HepG2 (cell line): Measurements from ENCODE around the gene VWA2. TPM values are rescaled to one million over a fixed set of nuclear protein-coding genes. Genes with fewer than 3 reads are reported as not detected.

Source experiments
- ATAC-seq: fragments of 200-7000 bp; cut with Tn5 transposase; 3 replicates; pipeline ENCODE4 v1.9.1; 2020; ENCODE audit warnings: mild to moderate bottlenecking, moderate library complexity
- BruUV-seq: library from RNA; stranded (reverse); fragments of 400-500 nt; replicated peaks from 2 replicates; lab custom pipeline; 2021; lab: Mats Ljungman, UMichigan
- CTCF ChIA-PET: fragments of 300-600 bp; formaldehyde crosslinking; extraction: SDS; loops from one replicate; lab custom pipeline; 2021; ENCODE audit warnings: low total read pairs, inconsistent platforms, low intra/inter-chr PET ratio; lab: Yijun Ruan, JAX
- POLR2A ChIA-PET: fragments of 350-600 bp; sonication (Branson Sonifier 250); formaldehyde crosslinking; loops from one replicate; lab custom pipeline; 2020; ENCODE audit warnings: antibody characterized with exemption, inconsistent platforms; lab: Yijun Ruan, JAX
- DNase-seq: peaks from one replicate; pipeline ENCODE4 v3.0.0-alpha.2; 2015; ENCODE audit warnings: low spot score
- FAIRE-seq: peaks from 3 replicates; lab custom pipeline; 2011; peaks lifted over from hg19 to GRCh38; lab: Jason Lieb, UNC
- H2AFZ ChIP-seq: one replicate; pipeline ENCODE4 v1.6.1; 2011; ENCODE audit warnings: low read length, inconsistent platforms
- H3K27ac ChIP-seq: fragments of 300-600 bp; 3 replicates; pipeline ENCODE4 v1.8.0; 2011; ENCODE audit warnings: mixed run types, mild to moderate bottlenecking, mixed read lengths, low read length, inconsistent platforms; ENCODE audit not compliant: insufficient read depth; ENCODE audit errors: extremely low read length
- H3K27me3 ChIP-seq, 2 experiments: fragments of 200-600 bp in 1 of 2; 2 replicates in 1 of 2; 3 replicates in 1 of 2; pipeline versions ENCODE4 v1.6.0 to v1.8.0; 2011; ENCODE audit warnings: low read length in 2 of 2, mild to moderate bottlenecking in 2 of 2, moderate library complexity in 2 of 2, inconsistent platforms in 1 of 2; ENCODE audit not compliant: insufficient read depth in 2 of 2, control insufficient read depth in 1 of 2
- H3K36me3 ChIP-seq, 2 experiments: fragments of 200-600 bp in 1 of 2; replicated peaks in 1 of 2; 2 replicates in 1 of 2; 3 replicates in 1 of 2; pipeline versions ENCODE4 v1.5.1 to v1.8.0; 2011; ENCODE audit warnings: low read length in 2 of 2, inconsistent platforms in 1 of 2; ENCODE audit not compliant: insufficient read depth in 2 of 2, control insufficient read depth in 1 of 2
- H3K4me1 ChIP-seq: 2 replicates; pipeline ENCODE4 v1.5.1; 2012; ENCODE audit warnings: low read length, inconsistent platforms; ENCODE audit not compliant: insufficient read depth
- H3K4me2 ChIP-seq: 2 replicates; pipeline ENCODE4 v1.6.0; 2011; ENCODE audit warnings: low read depth, low read length, inconsistent platforms
- H3K4me3 ChIP-seq, 3 experiments: fragments of 200-600 bp in 1 of 3; sonication (generic), shearing (Covaris generic) in 1 of 3; replicated peaks in 1 of 3; 2 replicates each; pipeline ENCODE4 v1.5.1; 2011 to 2016; ENCODE audit warnings: low read length in 3 of 3, inconsistent platforms in 2 of 3, low read depth in 2 of 3, mild to moderate bottlenecking in 2 of 3, control low read depth in 1 of 3, mixed read lengths in 1 of 3; ENCODE audit not compliant: insufficient read depth in 1 of 3
- H3K79me2 ChIP-seq: one replicate; pipeline ENCODE4 v1.6.1; 2011; ENCODE audit warnings: low read length, inconsistent platforms; ENCODE audit not compliant: insufficient read depth
- H3K9ac ChIP-seq: 2 replicates; pipeline ENCODE4 v1.6.0; 2011; ENCODE audit warnings: mild to moderate bottlenecking, low read depth, low read length, inconsistent platforms; ENCODE audit not compliant: insufficient read depth
- H3K9me3 ChIP-seq: 2 replicates; pipeline ENCODE4 v1.5.1; 2012; ENCODE audit warnings: mild to moderate bottlenecking, low read length
- H4K20me1 ChIP-seq: 2 replicates; pipeline ENCODE4 v1.6.0; 2011; ENCODE audit warnings: inconsistent platforms, mild to moderate bottlenecking, low read length, moderate library complexity; ENCODE audit not compliant: insufficient read depth
- NAIF1 ChIP-seq: sonication (generic); formaldehyde crosslinking; IDR thresholded peaks from 2 replicates; pipeline ENCODE4 v1.5.0; 2020; ENCODE audit warnings: mild to moderate bottlenecking, missing genetic modification reagents, borderline replicate concordance
- STAT5B ChIP-seq: sonication (generic); formaldehyde crosslinking; IDR thresholded peaks from 2 replicates; pipeline ENCODE4 v1.4.0; 2020; ENCODE audit warnings: missing genetic modification reagents
- TFDP2 ChIP-seq: sonication (generic); formaldehyde crosslinking; IDR thresholded peaks from 2 replicates; pipeline ENCODE4 v1.4.0; 2020; ENCODE audit warnings: missing genetic modification reagents
- ZNF609 ChIP-seq: sonication (generic); formaldehyde crosslinking; IDR thresholded peaks from 2 replicates; pipeline ENCODE4 v1.4.0; 2020; ENCODE audit warnings: mild to moderate bottlenecking, missing genetic modification reagents, borderline replicate concordance
- WGBS: methylation state at CpG from one replicate; pipeline ENCODE4 v1.1.6; 2017; ENCODE audit warnings: low lambda C conversion rate; 5-methylcytosine and 5-hydroxymethylcytosine counted together
- in situ Hi-C: cut with HindIII; loops from 2 replicates; pipeline ENCODE4 v1.10.0; 2017; ENCODE audit warnings: low pct_unique_long_range_greater_than_20kb; ENCODE audit not compliant: extremely low pct_ligation_motif_present
- intact Hi-C: fragments of 100-400 bp; cut with micrococcal nuclease; formaldehyde crosslinking; loops from one replicate; pipeline ENCODE4 v1.10.0; 2022; ENCODE audit not compliant: unreplicated experiment
- polyA plus RNA-seq, 8 experiments: library from polyadenylated mRNA; depleted of rRNA in 3 of 8; stranded (reverse) in 7 of 8; unstranded in 1 of 8; fragments of >200 nt; fragmentation: Illumina TruSeq in 4 of 8; extraction: Trizol in 4 of 8; gene quantifications; 2 replicates each; pipeline versions ENCODE4 v1.2.1 to v1.2.3, GENCODE V29; 2011 to 2016; ENCODE audit warnings: low read depth in 4 of 8, missing spikeins in 1 of 8, mixed read lengths in 1 of 8; ENCODE audit not compliant: insufficient read depth in 1 of 8
- total RNA-seq, 5 experiments: library from RNA; depleted of rRNA; stranded (reverse); fragments of >200 nt; fragmentation: Illumina TruSeq; extraction: Trizol; gene quantifications; 2 replicates each; pipeline ENCODE4 v1.2.3, GENCODE V29; 2016; ENCODE audit warnings: low read depth in 1 of 5

VWA2 gene
- total and polyA plus RNA-seq, 2 of the 13 experiments (the other 11 are each of a cell fraction or from before 2014, with no cell fraction given), result not detected

GRCh38 chr10:114319406-114320248, 80.6 kb downstream of the VWA2 start:
- H3K27ac ChIP-seq, result no peak overlapping the region
- H3K4me3 ChIP-seq, result no peak overlapping the region
- intact Hi-C loops (no loop called here), in situ Hi-C loops (loop anchor here (25.0 kb wide), 1 partner anchor 818 kb away; no protein-coding TSS in a partner anchor)
- 29% methylated on average over 15 of the region's 18 CpGs for WGBS
- no peak for FAIRE-seq
- DNase-seq, result no peak
- H3K79me2 ChIP-seq, result no peaks in the 10 kb centered on the region
- H3K4me1 ChIP-seq, result no peaks in the 10 kb centered on the region
- H3K9me3 ChIP-seq, result no peaks in the 10 kb centered on the region
- H3K9ac ChIP-seq, result no peak overlapping the region
- no peak overlapping the region for H3K4me2 ChIP-seq
- BruUV-seq, result no TSS peak
- CTCF ChIA-PET, result no interaction called here
- H2AFZ ChIP-seq, result no peak overlapping the region
- peaks cover 2 to 22% of the 10 kb centered on the region in 2 experiments; a peak in 3 of 5 replicates for H3K27me3 ChIP-seq
- no peak for ATAC-seq
- POLR2A ChIA-PET, result no interaction called here
- TF ChIP-seq TFDP2, result no peak
- no peak for TF ChIP-seq STAT5B (CRISPR knock-in tag)
- no peak for TF ChIP-seq ZNF609 (CRISPR knock-in tag)
- no peak for TF ChIP-seq NAIF1 (CRISPR knock-in tag)
- no peaks in the 10 kb centered on the region for H3K36me3 ChIP-seq
- no peaks in the 10 kb centered on the region for H4K20me1 ChIP-seq
